RWPE2 (cell line): Measurements from ENCODE around the gene MARCHF3.

Source experiments
- ATAC-seq: fragments of 200-7000 bp; cut with Tn5 transposase; 3 replicates; pipeline ENCODE4 v1.9.1; 2021; ENCODE audit warnings: low read depth
- DNase-seq: peaks from one replicate; pipeline ENCODE4 v3.0.0-alpha.2; 2020; ENCODE audit warnings: low spot score
- H3K27ac ChIP-seq: fragments of 450-650 bp; 2 replicates; pipeline ENCODE4 v1.5.1; 2017; ENCODE audit warnings: mild to moderate bottlenecking; ENCODE audit not compliant: poor library complexity, severe bottlenecking
- H3K27me3 ChIP-seq: fragments of 250-450 bp; sonication (Bioruptor Pico); 2 replicates; pipeline ENCODE4 v1.5.1; 2021; ENCODE audit warnings: mild to moderate bottlenecking, moderate library complexity; ENCODE audit not compliant: insufficient read depth, poor library complexity, severe bottlenecking
- H3K36me3 ChIP-seq: fragments of 250-450 bp; sonication (Bioruptor Pico); 2 replicates; pipeline ENCODE4 v1.5.1; 2020; ENCODE audit warnings: low read depth, mild to moderate bottlenecking, moderate library complexity
- H3K4me1 ChIP-seq: fragments of 250-450 bp; sonication (Bioruptor Pico); 2 replicates; pipeline ENCODE4 v1.5.1; 2021; ENCODE audit warnings: mild to moderate bottlenecking, moderate library complexity; ENCODE audit not compliant: insufficient read depth, poor library complexity, severe bottlenecking
- H3K4me3 ChIP-seq: fragments of 250-450 bp; sonication (Bioruptor Pico); 2 replicates; pipeline ENCODE4 v1.5.1; 2021; ENCODE audit warnings: mild to moderate bottlenecking, moderate library complexity; ENCODE audit not compliant: severe bottlenecking
- H3K9me3 ChIP-seq: fragments of 250-450 bp; sonication (Bioruptor Pico); 2 replicates; pipeline ENCODE4 v1.5.1; 2021; ENCODE audit warnings: mild to moderate bottlenecking, moderate library complexity; ENCODE audit not compliant: severe bottlenecking
- CTCF ChIP-seq: fragments of 450-650 bp; IDR thresholded peaks from one replicate; pipeline ENCODE4 v1.5.1; 2017; ENCODE audit warnings: mild to moderate bottlenecking, moderate library complexity; ENCODE audit not compliant: poor library complexity, severe bottlenecking

MARCHF3 gene

GRCh38 chr5:127013407-127013806, 17.0 kb downstream of the MARCHF3 start:
- Histone ChIP-seq H3K36me3 (no peaks in the 10 kb centered on the region), H3K27me3 (no peaks in the 10 kb centered on the region), H3K9me3 (no peaks in the 10 kb centered on the region), H3K4me3 (no peak overlapping the region), H3K4me1 (no peaks in the 10 kb centered on the region), H3K27ac (no peak overlapping the region)
- ATAC-seq: no peak
- no peak for DNase-seq
- no peak for TF ChIP-seq CTCF

GRCh38 chr5:127012916-127013315, 17.4 kb downstream of the MARCHF3 start:
- H3K27ac ChIP-seq: no peak overlapping the region
- DNase-seq (no peak), ATAC-seq (0 out of 3 replicates have a peak, but pooled peaks have one; percentile 33)
- no peaks in the 10 kb centered on the region for H3K4me1 ChIP-seq
- no peaks in the 10 kb centered on the region for H3K27me3 ChIP-seq
- no peak for TF ChIP-seq CTCF
- no peaks in the 10 kb centered on the region for H3K36me3 ChIP-seq
- H3K9me3 ChIP-seq: no peaks in the 10 kb centered on the region
- H3K4me3 ChIP-seq: no peak overlapping the region

GRCh38 chr5:127011961-127012644, 18.3 kb downstream of the MARCHF3 start:
- TF ChIP-seq CTCF: no peak
- ATAC-seq (no peak), DNase-seq (no peak)
- H3K27ac ChIP-seq: no peak overlapping the region
- H3K36me3 ChIP-seq: no peaks in the 10 kb centered on the region
- H3K4me3 ChIP-seq: no peak overlapping the region
- H3K9me3 ChIP-seq: no peaks in the 10 kb centered on the region
- no peaks in the 10 kb centered on the region for H3K4me1 ChIP-seq
- H3K27me3 ChIP-seq: no peaks in the 10 kb centered on the region

- DNase-seq: no peak
- H3K9me3 ChIP-seq: no peaks in the 10 kb centered on the region
- ATAC-seq: peak; percentile 29; the same call in 1 of the 3 replicates
- no peak overlapping the region for H3K4me3 ChIP-seq
- H3K27me3 ChIP-seq: no peaks in the 10 kb centered on the region
- TF ChIP-seq CTCF: no peak
- H3K36me3 ChIP-seq: no peaks in the 10 kb centered on the region
- H3K27ac ChIP-seq: no peak overlapping the region
- H3K4me1 ChIP-seq: no peaks in the 10 kb centered on the region
These were observed 19.2 kb downstream of the MARCHF3 start for GRCh38 chr5:127011153-127011552.

GRCh38 chr5:127010362-127010761, 20.0 kb downstream of the MARCHF3 start:
- no peak overlapping the region for H3K27ac ChIP-seq
- no peak for ATAC-seq
- H3K4me3 ChIP-seq: no peak overlapping the region
- H3K9me3 ChIP-seq: no peaks in the 10 kb centered on the region
- TF ChIP-seq CTCF: no peak
- no peaks in the 10 kb centered on the region for H3K36me3 ChIP-seq
- H3K4me1 ChIP-seq: no peaks in the 10 kb centered on the region
- no peak for DNase-seq
- no peaks in the 10 kb centered on the region for H3K27me3 ChIP-seq
